ENCODE results near the gene MGMT. TPM values are rescaled to one million over a fixed set of nuclear protein-coding genes. Genes with fewer than 3 reads are reported as not detected.

MGMT gene
- total RNA-seq, 2 experiments from 2014 or later, result 24.6 to 26.0 TPM

GRCh38 chr10:129653428-129653827 is 186.4 kb downstream of the MGMT start:
- no peak overlapping the region for H3K27ac Mint-ChIP-seq

GRCh38 chr10:129653861-129654260 is 186.8 kb downstream of the MGMT start:
- no peak for DNase-seq
- intact Hi-C loops (cut with micrococcal nuclease), result no loop called here
- H3K4me1 Mint-ChIP-seq (ENCODE audit: low read depth), result no peaks in the 10 kb centered on the region
- H3K9me3 Mint-ChIP-seq, result no peaks in the 10 kb centered on the region
- peaks cover 22% of the 10 kb centered on the region for H3K36me3 Mint-ChIP-seq (ENCODE audit: low read depth)
- H3K27me3 Mint-ChIP-seq (ENCODE audit: low read depth), result no peaks in the 10 kb centered on the region
- no peak overlapping the region for H3K4me3 Mint-ChIP-seq
- no peak overlapping the region for H3K27ac Mint-ChIP-seq
- CTCF ChIA-PET, result no interaction called here

More at GRCh38 chr10:129653428-129653827, 186.4 kb downstream of the MGMT start:
- no peak for DNase-seq
- intact Hi-C loops (cut with micrococcal nuclease), result no loop called here
- Mint-ChIP-seq H3K4me3 (no peak overlapping the region), H3K9me3 (no peaks in the 10 kb centered on the region), H3K27me3 (ENCODE audit: low read depth) (no peaks in the 10 kb centered on the region), H3K4me1 (ENCODE audit: low read depth) (no peaks in the 10 kb centered on the region), H3K36me3 (ENCODE audit: low read depth) (peaks cover 24% of the 10 kb centered on the region)
- CTCF ChIA-PET, result no interaction called here

- no peaks in the 10 kb centered on the region for H3K4me1 Mint-ChIP-seq (ENCODE audit: low read depth)
- no peaks in the 10 kb centered on the region for H3K27me3 Mint-ChIP-seq (ENCODE audit: low read depth)
- intact Hi-C loops (cut with micrococcal nuclease), result no loop called here
- H3K36me3 Mint-ChIP-seq (ENCODE audit: low read depth), result peaks cover 21% of the 10 kb centered on the region
- H3K27ac Mint-ChIP-seq, result no peak overlapping the region
- H3K9me3 Mint-ChIP-seq, result peaks cover 2% of the 10 kb centered on the region
- no peak overlapping the region for H3K4me3 Mint-ChIP-seq
- no peak for DNase-seq
- CTCF ChIA-PET, result no interaction called here
Observed at GRCh38 chr10:129654461-129654860, 187.4 kb downstream of the MGMT start.

- Mint-ChIP-seq H3K36me3 (ENCODE audit: low read depth) (peaks cover 20% of the 10 kb centered on the region), H3K4me1 (ENCODE audit: low read depth) (no peaks in the 10 kb centered on the region), H3K9me3 (peaks cover 3% of the 10 kb centered on the region), H3K4me3 (no peak overlapping the region), H3K27ac (no peak overlapping the region), H3K27me3 (ENCODE audit: low read depth) (no peaks in the 10 kb centered on the region)
- intact Hi-C loops (cut with micrococcal nuclease), result no loop called here
- CTCF ChIA-PET, result no interaction called here
- no peak for DNase-seq
Observed at GRCh38 chr10:129655007-129655678, 188.1 kb downstream of the MGMT start.

- DNase-seq, result no peak
- intact Hi-C loops (cut with micrococcal nuclease), result no loop called here
- Mint-ChIP-seq H3K4me3 (no peak overlapping the region), H3K4me1 (ENCODE audit: low read depth) (no peaks in the 10 kb centered on the region), H3K9me3 (peaks cover 3% of the 10 kb centered on the region), H3K27me3 (ENCODE audit: low read depth) (no peaks in the 10 kb centered on the region), H3K27ac (no peak overlapping the region), H3K36me3 (ENCODE audit: low read depth) (peaks cover 19% of the 10 kb centered on the region)
- CTCF ChIA-PET, result no interaction called here
Observed at GRCh38 chr10:129655679-129656031, 188.6 kb downstream of the MGMT start.

GRCh38 chr10:129656642-129657041 is 189.6 kb downstream of the MGMT start:
- peaks cover 5% of the 10 kb centered on the region for H3K9me3 Mint-ChIP-seq
- no peak overlapping the region for H3K27ac Mint-ChIP-seq
- no peak overlapping the region for H3K4me3 Mint-ChIP-seq
- H3K27me3 Mint-ChIP-seq (ENCODE audit: low read depth), result no peaks in the 10 kb centered on the region
- intact Hi-C loops (cut with micrococcal nuclease), result no loop called here
- no peaks in the 10 kb centered on the region for H3K4me1 Mint-ChIP-seq (ENCODE audit: low read depth)
- CTCF ChIA-PET, result interaction anchor here (0.6 kb wide), 1 partner anchor 222 kb away, joined by 5 read pairs; no protein-coding TSS in a partner anchor
- no peak for DNase-seq
- H3K36me3 Mint-ChIP-seq (ENCODE audit: low read depth), result peaks cover 22% of the 10 kb centered on the region

GRCh38 chr10:129657297-129658017 is 190.4 kb downstream of the MGMT start:
- H3K4me3 Mint-ChIP-seq, result no peak overlapping the region
- H3K9me3 Mint-ChIP-seq, result peaks cover 9% of the 10 kb centered on the region
- H3K27me3 Mint-ChIP-seq (ENCODE audit: low read depth), result no peaks in the 10 kb centered on the region
- H3K4me1 Mint-ChIP-seq (ENCODE audit: low read depth), result no peaks in the 10 kb centered on the region
- H3K27ac Mint-ChIP-seq, result no peak overlapping the region
- intact Hi-C loops (cut with micrococcal nuclease), result no loop called here
- CTCF ChIA-PET, result no interaction called here
- no peak for DNase-seq
- H3K36me3 Mint-ChIP-seq (ENCODE audit: low read depth), result peaks cover 25% of the 10 kb centered on the region

- intact Hi-C loops (cut with micrococcal nuclease), result no loop called here
- Mint-ChIP-seq H3K36me3 (ENCODE audit: low read depth) (peaks cover 30% of the 10 kb centered on the region), H3K9me3 (peaks cover 17% of the 10 kb centered on the region), H3K4me3 (no peak overlapping the region), H3K27ac (no peak overlapping the region), H3K4me1 (ENCODE audit: low read depth) (no peaks in the 10 kb centered on the region), H3K27me3 (ENCODE audit: low read depth) (no peaks in the 10 kb centered on the region)
- CTCF ChIA-PET, result no interaction called here
- DNase-seq, result no peak
Observed at GRCh38 chr10:129658376-129659072, 191.5 kb downstream of the MGMT start.

- H3K4me1 Mint-ChIP-seq (ENCODE audit: low read depth), result no peaks in the 10 kb centered on the region
- no peak for DNase-seq
- no peaks in the 10 kb centered on the region for H3K27me3 Mint-ChIP-seq (ENCODE audit: low read depth)
- intact Hi-C loops (cut with micrococcal nuclease), result no loop called here
- no peak overlapping the region for H3K4me3 Mint-ChIP-seq
- H3K27ac Mint-ChIP-seq, result no peak overlapping the region
- peaks cover 26% of the 10 kb centered on the region for H3K9me3 Mint-ChIP-seq
- H3K36me3 Mint-ChIP-seq (ENCODE audit: low read depth), result peaks cover 37% of the 10 kb centered on the region
- CTCF ChIA-PET, result no interaction called here
Observed at GRCh38 chr10:129659508-129660268, 192.6 kb downstream of the MGMT start.

GRCh38 chr10:129660569-129660968 is 193.5 kb downstream of the MGMT start:
- no peak overlapping the region for H3K4me3 Mint-ChIP-seq
- no peaks in the 10 kb centered on the region for H3K4me1 Mint-ChIP-seq (ENCODE audit: low read depth)
- peaks cover 41% of the 10 kb centered on the region for H3K36me3 Mint-ChIP-seq (ENCODE audit: low read depth)
- H3K27me3 Mint-ChIP-seq (ENCODE audit: low read depth), result no peaks in the 10 kb centered on the region
- intact Hi-C loops (cut with micrococcal nuclease), result no loop called here
- H3K27ac Mint-ChIP-seq, result no peak overlapping the region
- CTCF ChIA-PET, result no interaction called here
- no peak for DNase-seq
- peaks cover 32% of the 10 kb centered on the region for H3K9me3 Mint-ChIP-seq

GRCh38 chr10:129662426-129662825 is 195.4 kb downstream of the MGMT start:
- no peak overlapping the region for H3K27ac Mint-ChIP-seq
- H3K36me3 Mint-ChIP-seq (ENCODE audit: low read depth), result peaks cover 48% of the 10 kb centered on the region
- H3K4me1 Mint-ChIP-seq (ENCODE audit: low read depth), result no peaks in the 10 kb centered on the region
- H3K9me3 Mint-ChIP-seq, result peaks cover 34% of the 10 kb centered on the region
- H3K4me3 Mint-ChIP-seq, result no peak overlapping the region
- DNase-seq, result no peak
- no peaks in the 10 kb centered on the region for H3K27me3 Mint-ChIP-seq (ENCODE audit: low read depth)
- CTCF ChIA-PET, result no interaction called here
- intact Hi-C loops (cut with micrococcal nuclease), result no loop called here

- Mint-ChIP-seq H3K4me1 (ENCODE audit: low read depth) (peaks cover 9% of the 10 kb centered on the region), H3K27me3 (ENCODE audit: low read depth) (no peaks in the 10 kb centered on the region), H3K9me3 (peaks cover 12% of the 10 kb centered on the region), H3K36me3 (ENCODE audit: low read depth) (peaks cover 48% of the 10 kb centered on the region), H3K4me3 (no peak overlapping the region), H3K27ac (no peak overlapping the region)
- CTCF ChIA-PET, result no interaction called here
- no peak for DNase-seq
- intact Hi-C loops (cut with micrococcal nuclease), result no loop called here
Observed at GRCh38 chr10:129670124-129670523, 203.1 kb downstream of the MGMT start.

All from activated naive CD4-positive, alpha-beta T cell treated with anti-CD3 and anti-CD28 coated beads for 36 hours (primary cell).